HFFc6 (cell line): ENCODE measurements around the gene ASIP. TPM values are rescaled to one million over a fixed set of nuclear protein-coding genes. Genes with fewer than 3 reads are reported as not detected.
"Not testable (repeated sequence)": the region's sequence is repeated elsewhere in the genome, so short reads cannot be mapped to it uniquely, and the experiment has no call there.

Experiments used
- DNase-seq: peaks from one replicate; pipeline ENCODE4 v3.0.0-alpha.2; 2018
- H3K27ac Mint-ChIP-seq: 2 replicates; pipeline ENCODE4 v1.8.0; 2020; ENCODE audit warnings: mild to moderate bottlenecking, mixed read lengths
- H3K27me3 Mint-ChIP-seq: 2 replicates; pipeline ENCODE4 v1.8.0; 2021; ENCODE audit warnings: mild to moderate bottlenecking, moderate library complexity, mixed read lengths; ENCODE audit not compliant: insufficient read depth
- H3K36me3 Mint-ChIP-seq: 2 replicates; pipeline ENCODE4 v1.8.0; 2021; ENCODE audit warnings: low read depth, mixed read lengths
- H3K4me1 Mint-ChIP-seq: 2 replicates; pipeline ENCODE4 v1.8.0; 2020; ENCODE audit warnings: low read depth, mixed read lengths
- H3K4me3 Mint-ChIP-seq: 2 replicates; pipeline ENCODE4 v1.8.0; 2020; ENCODE audit warnings: mild to moderate bottlenecking, moderate library complexity, mixed read lengths
- H3K9me3 Mint-ChIP-seq: 2 replicates; pipeline ENCODE4 v1.8.0; 2020; ENCODE audit warnings: mild to moderate bottlenecking, mixed read lengths
- total RNA-seq, 6 experiments: library from RNA; stranded (reverse); fragmentation: NEBNext Ultra II Directional; extraction: Animal tissue kit (Norgen Biotek cat#: 25700); gene quantifications; 2 replicates in 1 of 6; 3 replicates in 5 of 6; pipeline ENCODE4 v1.2.3, GENCODE V29; 2021
- TF ChIP-seq, protein P1 (sequence below): fragments of 200-600 bp; sonication (generic); IDR thresholded peaks from 2 replicates; pipeline ENCODE4 v1.5.0; 2021; ENCODE audit warnings: antibody characterized with exemption, mild to moderate bottlenecking

The ASIP gene
- total RNA-seq, 6 experiments from 2014 or later, result not detected

DNA sequence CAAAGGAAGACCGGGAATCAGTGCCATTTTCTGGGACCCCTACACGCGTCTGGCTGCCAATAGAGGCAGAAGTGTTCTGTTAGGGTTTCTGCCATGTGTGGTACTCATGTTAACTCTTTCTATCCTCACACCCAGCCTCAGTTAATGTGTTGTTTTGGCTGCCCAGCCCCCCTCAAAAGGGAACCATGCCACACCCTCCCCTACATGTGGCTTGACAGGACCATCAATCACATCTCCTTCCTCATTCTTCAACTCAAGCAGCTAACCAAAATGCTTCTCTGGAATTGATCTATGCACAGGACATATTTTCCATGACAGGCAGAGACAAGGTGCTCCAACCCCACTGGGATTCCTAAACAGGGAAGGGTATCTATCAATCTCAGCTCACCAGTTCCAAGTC is 40.0 kb downstream of the ASIP start:
- Mint-ChIP-seq H3K4me1 (no peaks in the 10 kb centered on the region), H3K27ac (no peak overlapping the region), H3K36me3 (peaks cover 33% of the 10 kb centered on the region), H3K9me3 (no peaks in the 10 kb centered on the region), H3K4me3 (no peak overlapping the region), H3K27me3 (no peaks in the 10 kb centered on the region; the same call in none of the 2 replicates)
- TF ChIP-seq, protein P1, sequence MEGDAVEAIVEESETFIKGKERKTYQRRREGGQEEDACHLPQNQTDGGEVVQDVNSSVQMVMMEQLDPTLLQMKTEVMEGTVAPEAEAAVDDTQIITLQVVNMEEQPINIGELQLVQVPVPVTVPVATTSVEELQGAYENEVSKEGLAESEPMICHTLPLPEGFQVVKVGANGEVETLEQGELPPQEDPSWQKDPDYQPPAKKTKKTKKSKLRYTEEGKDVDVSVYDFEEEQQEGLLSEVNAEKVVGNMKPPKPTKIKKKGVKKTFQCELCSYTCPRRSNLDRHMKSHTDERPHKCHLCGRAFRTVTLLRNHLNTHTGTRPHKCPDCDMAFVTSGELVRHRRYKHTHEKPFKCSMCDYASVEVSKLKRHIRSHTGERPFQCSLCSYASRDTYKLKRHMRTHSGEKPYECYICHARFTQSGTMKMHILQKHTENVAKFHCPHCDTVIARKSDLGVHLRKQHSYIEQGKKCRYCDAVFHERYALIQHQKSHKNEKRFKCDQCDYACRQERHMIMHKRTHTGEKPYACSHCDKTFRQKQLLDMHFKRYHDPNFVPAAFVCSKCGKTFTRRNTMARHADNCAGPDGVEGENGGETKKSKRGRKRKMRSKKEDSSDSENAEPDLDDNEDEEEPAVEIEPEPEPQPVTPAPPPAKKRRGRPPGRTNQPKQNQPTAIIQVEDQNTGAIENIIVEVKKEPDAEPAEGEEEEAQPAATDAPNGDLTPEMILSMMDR, result no peak
- no peak for DNase-seq

DNA sequence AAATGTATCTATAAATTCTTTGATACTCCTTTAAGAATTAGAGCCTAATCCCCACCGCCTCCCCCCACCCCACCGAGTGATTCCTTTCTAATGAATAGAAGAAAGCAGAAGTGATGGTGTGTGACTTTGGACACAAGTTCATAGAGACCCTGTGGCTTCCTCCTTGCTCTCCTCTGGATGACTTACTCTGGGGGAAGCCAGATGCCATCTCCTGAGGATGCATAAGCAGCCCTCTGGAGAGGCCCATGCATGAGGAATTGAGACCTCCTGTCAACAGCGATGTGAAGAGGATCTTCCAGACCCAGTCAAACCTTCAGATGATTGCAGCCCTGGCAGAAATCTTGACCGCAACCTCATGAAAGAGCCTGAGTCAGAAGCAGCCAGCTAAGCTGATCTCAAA is 40.8 kb downstream of the ASIP start:
- Mint-ChIP-seq H3K4me3 (no peak overlapping the region), H3K9me3 (no peaks in the 10 kb centered on the region), H3K27ac (no peak overlapping the region), H3K27me3 (no peaks in the 10 kb centered on the region; the same call in none of the 2 replicates), H3K4me1 (no peaks in the 10 kb centered on the region), H3K36me3 (peaks cover 36% of the 10 kb centered on the region)
- TF ChIP-seq, protein P1, result no peak
- no peak for DNase-seq

DNA sequence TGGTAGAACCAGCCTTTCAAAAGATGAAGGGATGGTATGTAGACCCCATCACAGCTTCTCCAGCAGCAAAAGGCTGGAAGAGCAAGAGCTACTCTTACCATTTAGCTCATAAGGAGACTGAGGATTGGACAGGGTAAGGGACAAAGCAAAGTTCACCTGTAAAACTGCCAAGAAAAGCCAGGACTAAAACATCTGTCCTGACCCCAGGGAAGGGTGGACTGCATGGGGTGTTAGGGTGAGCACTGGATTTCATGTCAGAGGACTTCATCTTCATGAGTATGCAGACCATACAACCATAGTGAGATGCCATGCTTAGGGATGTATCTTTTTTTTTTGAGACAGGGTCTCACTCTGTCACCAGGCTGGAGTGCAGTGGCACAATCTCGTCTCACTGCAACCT is 42.6 kb downstream of the ASIP start:
- peaks cover 1% of the 10 kb centered on the region for H3K27me3 Mint-ChIP-seq
- H3K4me1 Mint-ChIP-seq, result no peaks in the 10 kb centered on the region
- peaks cover 36% of the 10 kb centered on the region for H3K36me3 Mint-ChIP-seq
- no peak overlapping the region for H3K27ac Mint-ChIP-seq
- TF ChIP-seq, protein P1, result no peak
- no peak overlapping the region for H3K4me3 Mint-ChIP-seq
- DNase-seq, result no peak
- H3K9me3 Mint-ChIP-seq, result no peaks in the 10 kb centered on the region

DNA sequence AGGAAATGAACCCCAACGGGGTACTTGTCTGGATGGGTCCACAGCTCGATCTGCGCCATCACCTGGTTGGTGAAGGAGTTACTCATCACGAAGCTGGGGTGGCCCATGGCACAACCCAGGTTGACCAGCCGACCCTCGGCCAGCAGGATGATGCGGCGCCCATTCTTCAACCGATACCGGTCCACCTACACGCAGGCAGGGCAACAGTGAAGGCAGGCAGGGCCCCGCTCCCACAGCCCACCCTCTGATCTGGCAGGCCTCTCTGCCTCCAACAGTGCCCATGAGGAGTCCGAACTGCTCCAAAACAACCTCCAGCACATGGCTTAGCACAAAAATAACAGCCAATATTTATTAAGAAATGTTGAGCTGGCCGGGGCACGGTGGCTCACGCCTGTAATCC is 44.2 kb downstream of the ASIP start:
- peaks cover 1% of the 10 kb centered on the region for H3K27me3 Mint-ChIP-seq
- DNase-seq, result no peak
- TF ChIP-seq, protein P1, result no peak
- no peak overlapping the region for H3K4me3 Mint-ChIP-seq
- H3K4me1 Mint-ChIP-seq, result no peaks in the 10 kb centered on the region
- H3K9me3 Mint-ChIP-seq, result no peaks in the 10 kb centered on the region
- no peak overlapping the region for H3K27ac Mint-ChIP-seq
- H3K36me3 Mint-ChIP-seq, result peaks cover 30% of the 10 kb centered on the region

DNA sequence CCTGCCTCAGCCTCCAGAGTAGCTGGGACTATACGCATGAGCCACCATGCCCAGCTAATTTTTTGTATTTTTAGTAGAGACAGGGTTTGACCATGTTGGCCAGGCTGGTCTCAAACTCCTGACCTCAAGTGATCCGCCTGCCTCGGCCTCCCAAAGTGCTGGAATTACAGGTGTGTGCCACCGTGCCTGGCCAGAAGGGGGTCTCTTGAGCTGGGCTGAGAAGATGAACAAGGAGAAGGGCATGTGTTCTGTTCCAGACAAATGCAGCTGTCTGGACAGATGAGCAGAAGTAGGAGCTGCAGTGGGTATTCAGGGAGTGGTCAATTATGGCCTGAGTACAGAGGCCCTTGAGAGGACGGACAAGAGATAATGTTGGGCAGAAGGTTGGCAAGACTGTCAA is 46.3 kb downstream of the ASIP start:
- not testable (repeated sequence) for H3K27me3 Mint-ChIP-seq, H3K4me3 Mint-ChIP-seq, H3K9me3 Mint-ChIP-seq, H3K4me1 Mint-ChIP-seq, DNase-seq, H3K27ac Mint-ChIP-seq
- peaks cover 29% of the 10 kb centered on the region for H3K36me3 Mint-ChIP-seq

DNA sequence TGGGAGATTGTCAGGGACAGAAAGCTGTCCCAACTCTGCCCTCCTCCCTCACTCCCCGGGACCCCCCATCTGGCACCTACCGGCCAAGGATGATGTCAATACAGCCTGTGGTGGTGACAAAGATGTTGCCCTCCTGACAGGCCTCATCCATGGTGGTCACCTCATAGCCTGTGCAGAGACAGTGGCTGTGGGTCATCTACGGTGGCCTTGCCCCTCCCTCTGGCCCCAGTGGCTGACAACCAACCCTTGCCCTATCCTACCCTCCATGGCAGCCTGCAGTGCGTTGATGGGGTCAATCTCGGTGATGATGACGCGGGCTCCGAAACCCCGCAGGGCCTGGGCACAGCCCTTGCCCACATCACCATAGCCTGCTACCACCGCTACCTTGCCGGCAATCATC is 49.2 kb downstream of the ASIP start:
- Mint-ChIP-seq H3K27me3 (peaks cover 3% of the 10 kb centered on the region), H3K27ac (no peak overlapping the region), H3K9me3 (no peaks in the 10 kb centered on the region), H3K4me3 (no peak overlapping the region), H3K36me3 (peaks cover 33% of the 10 kb centered on the region), H3K4me1 (no peaks in the 10 kb centered on the region)
- no peak for DNase-seq
- TF ChIP-seq, protein P1, result no peak
